ENCODE measurements around the gene ZNF384. TPM values are rescaled to one million over a fixed set of nuclear protein-coding genes. Genes with fewer than 3 reads are reported as not detected.
A peak's percentile ranks its signal among the peaks of the same experiment; 100 is the strongest.

The ZNF384 gene
- total and polyA plus RNA-seq, 9 donors = 22.1 to 64.9 (median 58.2) TPM

- intact Hi-C loops (cut with DNase I) = loop anchor here in 1 of 4 donors (10.0 kb wide), 1 partner anchor 51 kb away; no protein-coding TSS in a partner anchor
- Histone ChIP-seq H3K27ac (no peak overlapping the region), H3K27me3 (no peaks in the 10 kb centered on the region), H3K4me3 (no peak overlapping the region), H3K9me3 (no peaks in the 10 kb centered on the region), H3K4me1 (ENCODE audit: insufficient read depth) (peaks cover 7% of the 10 kb centered on the region), H3K36me3 (no peaks in the 10 kb centered on the region)
- no peak for TF ChIP-seq CTCF (IDR thresholded peaks at IDR 0.05)
- TF ChIP-seq POLR2A (IDR thresholded peaks at IDR 0.05) = no peak
- no peak for TF ChIP-seq EP300 (IDR thresholded peaks at IDR 0.05)
- WGBS, 3 donors = 93 to 99% (median 98%) methylated on average over 2 of the region's 2 CpGs
- no peak for DNase-seq
Observed at GRCh38 chr12:6666211-6666610, 23.0 kb downstream of the ZNF384 start.

GRCh38 chr12:6664902-6665301 is 24.3 kb downstream of the ZNF384 start:
- intact Hi-C loops (cut with DNase I) = loop anchor here in 2 of 4 donors (5.0 to 10.0 kb wide), 2 partner anchors 48 to 50 kb away; no protein-coding TSS in a partner anchor
- WGBS, 3 donors = 65 to 85% (median 79%) methylated on average over 2 of the region's 2 CpGs
- Histone ChIP-seq H3K36me3 (no peaks in the 10 kb centered on the region), H3K9me3 (no peaks in the 10 kb centered on the region), H3K4me3 (no peak overlapping the region), H3K27ac (no peak overlapping the region), H3K4me1 (ENCODE audit: insufficient read depth) (peaks cover 7% of the 10 kb centered on the region), H3K27me3 (no peaks in the 10 kb centered on the region)
- no peak for TF ChIP-seq CTCF (IDR thresholded peaks at IDR 0.05)
- TF ChIP-seq POLR2A (IDR thresholded peaks at IDR 0.05) = no peak
- TF ChIP-seq EP300 (IDR thresholded peaks at IDR 0.05) = no peak
- DNase-seq = no peak

- Histone ChIP-seq H3K4me3 (peak within 1 kb of the TSS; percentile 62), H3K27me3 (no peaks in the 10 kb centered on the region), H3K4me1 (ENCODE audit: insufficient read depth) (peaks cover 7% of the 10 kb centered on the region), H3K27ac (peak within 1 kb of the TSS in 1 of 2 donors; percentile 68), H3K9me3 (no peaks in the 10 kb centered on the region), H3K36me3 (no peaks in the 10 kb centered on the region)
- peak; percentile 96 to 98 (median 97) for DNase-seq
- intact Hi-C loops (cut with DNase I) = loop anchor here in 2 of 4 donors (5.0 to 10.0 kb wide), 2 partner anchors 46 to 48 kb away; no protein-coding TSS in a partner anchor
- TF ChIP-seq EP300 (IDR thresholded peaks at IDR 0.05) = no peak
- TF ChIP-seq CTCF (IDR thresholded peaks at IDR 0.05) = peak in 1 of 3 donors; percentile 7
- TF ChIP-seq POLR2A (IDR thresholded peaks at IDR 0.05) = peak; percentile 33
- 2% methylated on average over 37 of the region's 37 CpGs for WGBS, 3 donors
Observed at GRCh38 chr12:6662906-6663742, 26.1 kb downstream of the ZNF384 start, which contains the start of gene ING4. Gene ING4 (minus strand): TSS chr12:6663119. CDS start chr12:6663101, 18 bp downstream.

- no peak overlapping the region for H3K27ac ChIP-seq
- 0% methylated on average over 10 of the region's 10 CpGs for WGBS, 3 donors
- TF ChIP-seq POLR2A (IDR thresholded peaks at IDR 0.05) (no peak), CTCF (IDR thresholded peaks at IDR 0.05) (no peak), EP300 (IDR thresholded peaks at IDR 0.05) (no peak)
- DNase-seq = no peak
- H3K9me3 ChIP-seq = no peaks in the 10 kb centered on the region
- H3K27me3 ChIP-seq = no peaks in the 10 kb centered on the region
- H3K4me3 ChIP-seq = peak overlapping the region; percentile 62
- intact Hi-C loops (cut with DNase I) = loop anchor here in 2 of 4 donors (5.0 to 10.0 kb wide), 2 partner anchors 45 to 48 kb away; no protein-coding TSS in a partner anchor
- H3K4me1 ChIP-seq (ENCODE audit: insufficient read depth) = peaks cover 7% of the 10 kb centered on the region
- H3K36me3 ChIP-seq = no peaks in the 10 kb centered on the region
Observed at GRCh38 chr12:6662602-6662905, 26.6 kb downstream of the ZNF384 start.

Data from ovary (tissue), 9 donors.